Choroid plexus epithelial cell (primary cell): ENCODE measurements around the gene RBM14.
"Not testable (repeated sequence)": the region's sequence is repeated elsewhere in the genome, so short reads cannot be mapped to it uniquely, and the experiment has no call there.

Experiments
- DNase-seq: peaks from one replicate; pipeline ENCODE4 v3.0.0-alpha.2; 2010; ENCODE audit warnings: low read depth
- H3K4me3 ChIP-seq: 2 replicates; pipeline ENCODE4 v1.5.1; 2011; ENCODE audit warnings: low read depth, mild to moderate bottlenecking, control low read depth, low read length, moderate library complexity
- CTCF ChIP-seq: conservative IDR thresholded peaks from 2 replicates; pipeline ENCODE4 v1.5.1; 2011; ENCODE audit warnings: low read depth, mild to moderate bottlenecking, control low read depth, inconsistent platforms, low read length, moderate library complexity

Gene RBM14

GRCh38 chr11:66579017-66579606 lies 37.3 kb upstream of the RBM14 start:
- DNase-seq, result peak; percentile 82
- peak; percentile 88 for TF ChIP-seq CTCF
- H3K4me3 ChIP-seq, result no peak overlapping the region

GRCh38 chr11:66580803-66581202 lies 35.6 kb upstream of the RBM14 start:
- DNase-seq, result peak; percentile 52

GRCh38 chr11:66581261-66581660 lies 35.2 kb upstream of the RBM14 start:
- no peak overlapping the region for H3K4me3 ChIP-seq
- DNase-seq, result no peak
- no peak for TF ChIP-seq CTCF

More at GRCh38 chr11:66580803-66581202, 35.6 kb upstream of the RBM14 start:
- H3K4me3 ChIP-seq, result no peak overlapping the region
- TF ChIP-seq CTCF, result no peak

- not testable (repeated sequence) for DNase-seq, H3K4me3 ChIP-seq
These were observed 33.8 kb upstream of the RBM14 start for GRCh38 chr11:66582565-66583147.

- not testable (repeated sequence) for DNase-seq
These were observed 31.0 kb upstream of the RBM14 start for GRCh38 chr11:66585447-66585846.

GRCh38 chr11:66586136-66586535 lies 30.3 kb upstream of the RBM14 start:
- no peak for DNase-seq
- TF ChIP-seq CTCF, result no peak
- H3K4me3 ChIP-seq, result no peak overlapping the region

More at GRCh38 chr11:66585447-66585846, 31.0 kb upstream of the RBM14 start:
- not testable (repeated sequence) for H3K4me3 ChIP-seq

GRCh38 chr11:66589315-66589714 lies 27.1 kb upstream of the RBM14 start:
- H3K4me3 ChIP-seq, DNase-seq: not testable (repeated sequence)

- H3K4me3 ChIP-seq, result no peak overlapping the region
- no peak for DNase-seq
- no peak for TF ChIP-seq CTCF
These were observed 26.3 kb upstream of the RBM14 start for GRCh38 chr11:66589996-66590675.
